HCT116 (cell line): ENCODE data around the gene LCOR.

Experiments
- CBX3 ChIP-seq: IDR thresholded peaks from 2 replicates; pipeline ENCODE4 v1.6.1; 2012; ENCODE audit warnings: low read depth
- CEBPB ChIP-seq: IDR thresholded peaks from 2 replicates; pipeline ENCODE4 v1.6.1; 2012; ENCODE audit warnings: low read depth
- EZH2 ChIP-seq: fragments of 200-600 bp; sonication (generic); IDR thresholded peaks from 2 replicates; pipeline ENCODE4 v1.6.1; 2017; ENCODE audit warnings: antibody characterized with exemption, mixed run types
- POLR2A ChIP-seq: IDR thresholded peaks from 2 replicates; pipeline ENCODE4 v1.7.0; 2011; ENCODE audit warnings: borderline replicate concordance; ENCODE audit not compliant: insufficient read depth, insufficient read length; ENCODE audit errors: extremely low read depth
- POLR2AphosphoS5 ChIP-seq: IDR thresholded peaks from 2 replicates; pipeline ENCODE4 v1.6.1; 2011; ENCODE audit warnings: mild to moderate bottlenecking, low read depth, low read length, moderate library complexity
- REST ChIP-seq: IDR thresholded peaks from 2 replicates; pipeline ENCODE4 v1.6.1; 2012; ENCODE audit warnings: low read depth
- TCF7L2 ChIP-seq: IDR thresholded peaks from 2 replicates; pipeline ENCODE4 v1.7.0; 2011; ENCODE audit warnings: borderline replicate concordance, inconsistent platforms; ENCODE audit not compliant: insufficient read depth, insufficient read length; ENCODE audit errors: extremely low read depth
- ZNF274 ChIP-seq: fragments of 200-500 bp; sonication (Bioruptor generic); IDR thresholded peaks from 2 replicates; pipeline ENCODE4 v1.6.1; 2014; ENCODE audit warnings: mild to moderate bottlenecking, low read depth, low read length, inconsistent platforms
- TF ChIP-seq, protein P1 (sequence below), 3 experiments: fragments of 200-600 bp in 1 of 3; sonication (generic) in 1 of 3; IDR thresholded peaks in 2 of 3; conservative IDR thresholded peaks in 1 of 3; 2 replicates each; pipeline ENCODE4 v1.5.1; 2012 to 2017; ENCODE audit warnings: low read depth in 2 of 3, low read length in 2 of 3, antibody characterized with exemption in 1 of 3, borderline replicate concordance in 1 of 3, control low read depth in 1 of 3, mild to moderate bottlenecking in 1 of 3, mixed read lengths in 1 of 3, mixed run types in 1 of 3, moderate library complexity in 1 of 3; ENCODE audit not compliant: insufficient read depth in 1 of 3
- TF ChIP-seq, protein P2 (sequence below): IDR thresholded peaks from 2 replicates; pipeline ENCODE4 v1.6.1; 2012

DNA sequence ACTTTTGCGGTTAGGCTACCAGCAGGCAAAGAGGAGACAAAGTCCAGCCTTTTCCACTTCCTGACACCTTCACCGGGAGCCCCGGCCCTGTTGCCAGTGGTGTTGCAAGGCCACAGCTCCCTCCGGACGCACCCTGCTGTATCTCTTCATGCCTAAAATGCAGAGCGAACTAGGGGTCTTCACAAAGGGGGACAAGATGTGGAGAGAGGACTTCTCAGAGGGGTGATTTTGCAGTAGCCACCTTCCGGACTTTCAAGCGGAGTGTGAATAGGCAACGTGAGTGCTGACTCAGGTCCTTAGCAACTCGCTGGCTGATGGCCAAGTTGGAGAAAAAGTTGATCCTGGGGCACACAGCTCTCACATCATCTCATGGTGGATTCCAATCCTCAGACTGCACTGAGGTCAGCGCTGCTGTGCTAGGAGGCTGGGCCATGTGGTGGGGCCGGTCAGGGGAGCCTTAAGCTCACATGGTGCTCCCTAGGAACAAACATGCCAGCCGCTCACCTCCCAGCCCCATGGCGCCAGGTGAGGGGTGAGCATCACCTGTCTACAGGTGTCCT is 166.3 kb downstream of the LCOR start:
- no peak for TF ChIP-seq POLR2AphosphoS5
- TF ChIP-seq, protein P1, sequence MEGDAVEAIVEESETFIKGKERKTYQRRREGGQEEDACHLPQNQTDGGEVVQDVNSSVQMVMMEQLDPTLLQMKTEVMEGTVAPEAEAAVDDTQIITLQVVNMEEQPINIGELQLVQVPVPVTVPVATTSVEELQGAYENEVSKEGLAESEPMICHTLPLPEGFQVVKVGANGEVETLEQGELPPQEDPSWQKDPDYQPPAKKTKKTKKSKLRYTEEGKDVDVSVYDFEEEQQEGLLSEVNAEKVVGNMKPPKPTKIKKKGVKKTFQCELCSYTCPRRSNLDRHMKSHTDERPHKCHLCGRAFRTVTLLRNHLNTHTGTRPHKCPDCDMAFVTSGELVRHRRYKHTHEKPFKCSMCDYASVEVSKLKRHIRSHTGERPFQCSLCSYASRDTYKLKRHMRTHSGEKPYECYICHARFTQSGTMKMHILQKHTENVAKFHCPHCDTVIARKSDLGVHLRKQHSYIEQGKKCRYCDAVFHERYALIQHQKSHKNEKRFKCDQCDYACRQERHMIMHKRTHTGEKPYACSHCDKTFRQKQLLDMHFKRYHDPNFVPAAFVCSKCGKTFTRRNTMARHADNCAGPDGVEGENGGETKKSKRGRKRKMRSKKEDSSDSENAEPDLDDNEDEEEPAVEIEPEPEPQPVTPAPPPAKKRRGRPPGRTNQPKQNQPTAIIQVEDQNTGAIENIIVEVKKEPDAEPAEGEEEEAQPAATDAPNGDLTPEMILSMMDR (IDR thresholded peaks at IDR 0.05 in 2 of 3, conservative IDR thresholded peaks at IDR 0.05 in 1 of 3; ENCODE audit: borderline replicate concordance in 1 of 3, insufficient read depth in 1 of 3, low read depth in 2 of 3, low read length in 2 of 3) = no peak
- TF ChIP-seq EZH2 = no peak
- no peak for TF ChIP-seq REST
- TF ChIP-seq, protein P2, sequence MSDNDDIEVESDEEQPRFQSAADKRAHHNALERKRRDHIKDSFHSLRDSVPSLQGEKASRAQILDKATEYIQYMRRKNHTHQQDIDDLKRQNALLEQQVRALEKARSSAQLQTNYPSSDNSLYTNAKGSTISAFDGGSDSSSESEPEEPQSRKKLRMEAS = no peak
- TF ChIP-seq CEBPB = no peak
- no peak for TF ChIP-seq TCF7L2
- TF ChIP-seq CBX3 = no peak
- TF ChIP-seq ZNF274 = no peak
- TF ChIP-seq POLR2A = no peak
